GM13976 (cell line): ENCODE results near the gene ETNK1.
"Not testable (repeated sequence)": the region's sequence is repeated elsewhere in the genome, so short reads cannot be mapped to it uniquely, and the experiment has no call there.

Experiments used
- DNase-seq: peaks from one replicate; pipeline ENCODE4 v3.0.0; 2012; ENCODE audit warnings: low spot score
- in situ Hi-C: fragments of 300-500 bp; cut with MboI; formaldehyde crosslinking; loops from one replicate; pipeline ENCODE4 v1.12.0; 2022; ENCODE audit warnings: low sequenced_read_pairs, mixed read lengths, inconsistent platforms; ENCODE audit not compliant: unreplicated experiment
- TF ChIP-seq, protein P1 (sequence below): IDR thresholded peaks from 2 replicates; pipeline ENCODE4 v1.5.1; 2012; ENCODE audit warnings: borderline replicate concordance, mild to moderate bottlenecking; ENCODE audit not compliant: insufficient read depth; ENCODE audit errors: extremely low read depth, missing control alignments, control extremely low read depth

The ETNK1 gene

DNA sequence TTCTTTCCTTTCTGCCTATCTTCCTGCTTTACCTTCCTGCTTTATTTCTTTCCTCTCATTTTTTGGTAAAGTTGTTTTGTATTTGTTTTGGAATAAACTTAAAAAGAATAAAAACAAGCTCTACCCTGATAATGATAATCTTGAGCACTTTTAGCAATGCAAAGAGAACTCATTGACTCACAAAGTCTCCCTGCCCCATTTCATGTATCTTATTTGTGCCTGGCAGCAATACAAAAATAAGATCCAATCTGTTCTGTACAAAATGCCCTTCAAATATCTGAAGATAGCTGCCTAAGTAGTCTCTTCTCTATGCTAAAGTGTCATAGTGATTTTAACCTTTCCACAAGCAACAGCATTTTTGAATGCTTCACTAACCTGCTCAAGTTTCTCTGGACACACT, 31.1 kb upstream of the ETNK1 start:
- DNase-seq = no peak
- TF ChIP-seq, protein P1, sequence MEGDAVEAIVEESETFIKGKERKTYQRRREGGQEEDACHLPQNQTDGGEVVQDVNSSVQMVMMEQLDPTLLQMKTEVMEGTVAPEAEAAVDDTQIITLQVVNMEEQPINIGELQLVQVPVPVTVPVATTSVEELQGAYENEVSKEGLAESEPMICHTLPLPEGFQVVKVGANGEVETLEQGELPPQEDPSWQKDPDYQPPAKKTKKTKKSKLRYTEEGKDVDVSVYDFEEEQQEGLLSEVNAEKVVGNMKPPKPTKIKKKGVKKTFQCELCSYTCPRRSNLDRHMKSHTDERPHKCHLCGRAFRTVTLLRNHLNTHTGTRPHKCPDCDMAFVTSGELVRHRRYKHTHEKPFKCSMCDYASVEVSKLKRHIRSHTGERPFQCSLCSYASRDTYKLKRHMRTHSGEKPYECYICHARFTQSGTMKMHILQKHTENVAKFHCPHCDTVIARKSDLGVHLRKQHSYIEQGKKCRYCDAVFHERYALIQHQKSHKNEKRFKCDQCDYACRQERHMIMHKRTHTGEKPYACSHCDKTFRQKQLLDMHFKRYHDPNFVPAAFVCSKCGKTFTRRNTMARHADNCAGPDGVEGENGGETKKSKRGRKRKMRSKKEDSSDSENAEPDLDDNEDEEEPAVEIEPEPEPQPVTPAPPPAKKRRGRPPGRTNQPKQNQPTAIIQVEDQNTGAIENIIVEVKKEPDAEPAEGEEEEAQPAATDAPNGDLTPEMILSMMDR = no peak
- in situ Hi-C loops = no loop called here

DNA sequence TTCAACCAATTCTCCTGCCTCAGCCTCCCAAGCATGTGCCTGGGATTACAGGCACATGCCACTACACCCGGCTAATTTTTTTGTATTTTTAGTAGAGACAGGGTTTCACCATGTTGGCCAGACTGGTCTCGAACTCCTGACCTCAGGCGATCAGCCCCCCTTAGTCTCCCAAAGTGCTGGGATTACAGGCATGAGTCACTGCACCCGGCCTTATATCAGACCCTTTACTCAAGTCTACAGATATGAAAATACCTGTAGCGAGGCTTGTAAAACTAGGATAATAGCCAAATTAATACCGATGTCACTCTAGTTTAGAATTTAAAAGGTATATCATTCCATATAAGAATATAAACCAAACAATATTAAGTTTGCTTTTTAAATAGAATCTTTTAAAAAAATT, 27.4 kb upstream of the ETNK1 start:
- DNase-seq, in situ Hi-C loops: not testable (repeated sequence)

DNA sequence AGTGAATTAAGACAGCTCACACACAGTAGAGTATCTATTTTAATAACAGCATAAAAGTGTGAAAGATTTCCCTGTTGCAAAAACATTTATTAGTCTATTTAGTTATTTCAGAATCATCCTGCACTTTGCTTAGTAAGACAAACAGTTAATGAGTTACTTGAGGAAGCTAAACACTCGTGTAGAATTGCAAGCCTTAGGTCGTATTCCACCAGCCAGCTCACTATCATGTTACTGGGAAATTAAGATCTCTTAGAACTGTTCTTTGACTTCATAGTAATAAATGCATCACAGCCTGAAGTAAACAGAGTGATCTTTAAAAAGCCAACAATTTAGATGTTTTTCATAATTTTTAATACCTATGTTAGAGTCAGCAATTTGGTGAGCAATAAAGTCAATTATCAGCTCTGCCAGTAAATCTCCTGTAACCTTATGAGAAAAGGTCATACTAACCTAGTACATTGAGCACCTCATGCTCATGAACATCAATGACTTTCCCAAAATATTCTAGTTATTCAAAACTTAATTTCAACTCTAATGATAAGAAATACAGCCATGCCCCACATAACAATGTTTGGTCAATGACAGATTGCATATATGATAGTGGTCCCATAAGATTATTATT, 26.7 kb upstream of the ETNK1 start:
- in situ Hi-C loops = no loop called here
- TF ChIP-seq, protein P1 = no peak
- DNase-seq = no peak

DNA sequence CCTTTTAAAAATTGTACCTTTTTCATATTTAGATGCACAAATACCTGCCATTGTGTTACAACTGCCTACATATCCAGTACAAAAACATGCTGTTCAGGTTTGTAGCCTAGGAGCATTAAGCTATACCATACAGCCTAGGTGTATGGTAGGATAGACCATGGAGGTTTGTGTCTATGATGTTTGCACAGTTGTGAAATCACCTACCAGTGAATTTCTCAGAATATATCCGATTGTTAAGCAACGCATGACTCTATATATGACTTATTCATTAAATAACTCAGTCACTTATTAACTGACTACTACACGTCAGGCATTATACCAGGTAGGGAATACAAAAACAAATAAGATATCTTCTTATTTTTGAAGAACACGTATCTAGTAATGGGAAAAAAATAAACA, 26.2 kb upstream of the ETNK1 start:
- in situ Hi-C loops = no loop called here
- DNase-seq = no peak
- TF ChIP-seq, protein P1 = no peak

DNA sequence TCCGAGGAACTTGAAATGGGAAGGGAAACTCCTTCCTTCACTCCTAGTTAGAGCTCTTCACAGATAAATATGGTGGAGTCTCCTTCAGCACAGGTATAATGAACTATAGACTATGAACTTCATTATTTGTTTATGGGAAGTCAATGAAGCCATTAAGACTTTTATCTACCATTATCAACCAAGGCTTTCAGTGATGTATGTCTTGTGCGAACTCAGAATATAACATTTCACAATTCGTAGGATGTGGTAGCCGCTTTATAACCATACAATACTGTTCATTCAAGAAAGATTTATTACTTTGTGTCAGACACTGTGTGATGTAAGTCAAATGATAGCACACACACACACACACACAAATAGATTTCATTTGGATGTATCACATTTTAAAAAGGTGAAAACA, 24.8 kb upstream of the ETNK1 start:
- TF ChIP-seq, protein P1 = no peak
- in situ Hi-C loops = no loop called here
- no peak for DNase-seq

DNA sequence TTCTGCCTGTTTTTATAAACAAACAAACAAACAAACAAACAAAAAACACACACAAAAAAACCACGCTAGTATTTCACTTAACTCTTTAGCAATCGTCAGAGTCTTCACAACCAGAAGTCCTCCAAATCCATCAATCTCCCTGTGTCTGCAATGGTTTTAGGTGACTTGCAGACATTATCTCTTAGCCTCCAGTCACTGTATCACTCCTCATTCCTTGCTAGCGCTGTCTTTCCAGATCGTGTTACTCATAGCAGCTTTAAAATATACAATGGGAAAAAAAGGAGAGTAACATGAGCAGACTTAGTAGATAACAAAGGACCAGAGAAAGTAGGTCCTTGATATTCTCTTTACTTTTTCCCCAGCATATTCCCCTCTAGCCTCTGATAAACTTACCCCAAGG, 15.5 kb upstream of the ETNK1 start:
- no peak for DNase-seq
- TF ChIP-seq, protein P1 = no peak
- in situ Hi-C loops = no loop called here

DNA sequence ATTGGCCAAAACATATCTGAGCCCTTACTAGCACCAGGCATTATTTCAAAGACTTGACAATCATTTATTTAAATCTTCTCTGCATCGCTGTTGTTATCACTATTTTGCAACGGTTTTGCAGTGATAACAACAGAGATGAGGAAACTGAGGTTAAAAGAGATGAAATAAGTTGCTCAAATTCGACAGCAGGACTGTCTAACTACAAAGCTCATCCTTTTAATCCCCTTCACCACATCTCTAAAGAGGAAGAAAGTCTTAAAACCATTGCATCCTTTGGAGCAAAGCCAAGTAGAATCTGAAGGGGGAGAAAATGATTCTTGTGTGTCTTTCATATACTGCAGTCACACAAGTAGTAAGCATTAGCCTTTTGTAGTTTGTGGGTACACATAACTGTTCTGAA, 14.8 kb upstream of the ETNK1 start:
- in situ Hi-C loops = no loop called here
- TF ChIP-seq, protein P1 = no peak
- DNase-seq = no peak

DNA sequence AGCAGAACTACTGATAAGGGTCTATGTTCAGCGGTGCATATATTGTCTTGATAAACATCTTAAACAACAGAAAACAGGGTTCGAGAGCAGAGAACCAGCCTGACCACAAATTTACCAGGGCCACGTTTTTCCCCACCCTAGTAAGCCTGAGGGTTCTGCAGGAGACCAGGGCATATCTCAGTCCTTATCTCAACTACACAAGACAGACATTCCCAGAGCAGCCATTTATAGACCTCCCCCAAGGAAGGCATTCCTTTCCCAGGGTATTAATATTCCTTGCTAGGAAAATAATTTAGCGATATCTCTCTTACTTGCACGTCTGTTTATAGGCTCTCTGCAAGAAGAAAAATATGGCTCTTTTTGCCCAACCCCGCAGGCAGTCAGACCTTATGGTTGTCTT, 12.1 kb upstream of the ETNK1 start:
- in situ Hi-C loops, DNase-seq: not testable (repeated sequence)
